Islet of Langerhans (tissue), 1 donor: ENCODE data around the gene DACT1.

Experiments used
- FAIRE-seq: peaks from one replicate; lab custom pipeline; 2011; peaks lifted over from hg19 to GRCh38; lab: Jason Lieb, UNC

Gene DACT1

DNA sequence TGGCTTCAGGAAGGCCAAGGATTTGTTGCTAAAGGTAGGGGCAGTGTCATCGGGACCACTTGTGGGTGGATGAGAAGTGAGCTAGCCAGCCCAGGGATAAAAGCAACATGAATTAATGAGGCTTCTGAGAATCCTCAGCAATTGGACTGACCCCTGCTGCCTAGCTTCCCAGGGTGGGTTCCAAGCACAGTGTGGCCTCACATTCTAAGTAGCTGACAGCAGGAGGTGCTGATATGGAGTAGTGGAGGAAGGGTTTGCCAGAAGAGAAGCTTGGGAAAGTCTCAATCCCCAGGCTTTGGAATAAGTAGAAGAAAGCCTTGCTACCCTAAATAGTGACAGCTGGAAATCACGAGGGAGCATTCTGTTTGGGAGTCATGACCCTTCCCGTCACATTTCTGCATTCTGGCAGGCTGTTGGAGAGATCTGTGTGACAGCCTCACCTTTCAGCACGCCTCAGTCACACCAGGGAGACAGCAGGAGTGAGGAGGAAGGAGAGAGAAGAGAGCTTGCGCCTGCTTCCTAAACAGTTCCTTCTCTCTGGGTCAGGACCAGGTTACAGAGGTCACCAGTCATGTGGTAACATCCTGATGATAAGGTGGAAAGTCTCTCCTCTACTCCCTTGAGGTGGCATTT, 31.2 kb downstream of the DACT1 start:
- no peak for FAIRE-seq

DNA sequence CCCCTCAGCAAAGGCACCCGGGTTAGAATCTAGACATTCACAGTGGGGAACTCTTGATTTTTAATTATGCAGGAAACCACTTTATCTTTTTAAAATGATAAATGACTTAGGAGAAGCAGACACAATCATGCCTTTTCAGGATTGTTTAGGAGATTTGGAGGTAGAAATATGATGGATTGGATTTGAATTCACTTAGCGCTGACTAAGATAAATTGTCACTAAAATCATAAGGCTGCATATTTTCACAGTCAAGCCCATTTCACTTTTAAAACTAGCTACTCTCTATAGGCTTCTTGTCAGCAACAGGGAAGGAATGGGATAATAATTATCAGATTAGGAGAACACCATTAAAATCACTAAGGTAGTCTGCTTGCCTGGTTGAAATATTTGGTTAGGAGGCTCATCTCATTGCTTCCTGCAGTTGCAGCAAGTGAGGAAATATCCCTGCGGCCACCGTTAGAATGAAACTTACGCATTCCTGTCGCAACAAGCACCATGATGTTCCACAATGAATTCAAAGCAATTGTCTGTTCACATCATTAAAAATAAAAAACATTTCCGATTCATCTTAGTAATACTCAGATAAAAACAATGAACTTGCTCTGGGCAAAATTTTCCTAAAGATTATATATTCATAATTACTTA, 31.9 kb downstream of the DACT1 start:
- FAIRE-seq = no peak

DNA sequence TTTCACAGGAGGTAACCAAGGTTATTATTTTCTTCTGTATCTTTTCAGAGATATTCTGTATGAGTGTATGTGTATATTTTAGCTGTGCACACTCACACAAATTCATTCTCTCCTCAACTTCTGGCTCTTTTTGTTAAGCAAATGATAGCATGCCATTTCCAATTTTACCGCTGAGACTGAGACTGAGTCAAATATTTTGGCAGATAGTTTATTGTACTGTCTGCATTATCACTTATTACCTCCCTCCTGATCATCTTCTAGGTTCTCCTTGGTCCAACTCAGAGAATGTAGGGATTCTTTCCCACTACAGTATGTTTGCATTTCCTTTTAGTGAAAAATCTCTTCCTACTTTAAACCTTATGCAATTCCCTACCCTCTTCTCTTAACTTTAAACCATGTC, 33.3 kb downstream of the DACT1 start:
- FAIRE-seq = no peak

DNA sequence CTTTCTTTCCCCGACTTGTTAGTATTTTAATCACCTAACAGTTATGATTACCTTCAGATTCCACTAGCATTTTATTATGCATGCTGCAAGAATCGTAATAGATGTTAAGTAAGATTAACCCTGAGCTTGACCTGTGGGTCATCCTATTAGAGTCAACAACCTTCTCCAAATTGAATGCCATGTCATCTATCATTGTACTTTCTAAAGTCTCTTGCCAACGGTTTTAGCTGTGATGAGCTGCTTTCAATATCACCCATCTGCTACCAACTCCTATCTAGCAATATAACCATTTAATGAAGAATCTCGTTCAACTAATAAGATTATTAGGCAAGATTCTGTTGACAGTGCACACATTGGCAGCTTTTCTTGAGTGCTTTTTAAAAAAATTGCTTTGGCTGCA, 33.7 kb downstream of the DACT1 start:
- FAIRE-seq = no peak

DNA sequence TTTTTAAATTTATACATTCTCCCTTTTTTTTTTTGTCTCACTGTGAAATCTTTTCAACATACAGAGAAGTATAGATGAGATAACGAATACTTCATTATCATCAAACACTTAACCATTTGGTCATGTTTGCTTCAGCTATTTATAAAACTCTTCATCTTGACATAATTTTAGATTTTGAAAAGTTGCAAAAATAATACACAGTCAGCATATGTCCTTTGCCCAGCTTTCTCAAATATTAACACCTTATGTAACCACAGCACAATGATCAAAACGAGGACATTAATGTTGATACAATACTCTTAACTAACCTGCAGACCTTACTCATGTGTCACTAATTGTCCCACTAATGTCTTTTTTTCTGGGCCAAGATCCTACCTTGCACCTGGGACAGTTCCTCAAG, 36.0 kb downstream of the DACT1 start:
- FAIRE-seq = peak; percentile 76

DNA sequence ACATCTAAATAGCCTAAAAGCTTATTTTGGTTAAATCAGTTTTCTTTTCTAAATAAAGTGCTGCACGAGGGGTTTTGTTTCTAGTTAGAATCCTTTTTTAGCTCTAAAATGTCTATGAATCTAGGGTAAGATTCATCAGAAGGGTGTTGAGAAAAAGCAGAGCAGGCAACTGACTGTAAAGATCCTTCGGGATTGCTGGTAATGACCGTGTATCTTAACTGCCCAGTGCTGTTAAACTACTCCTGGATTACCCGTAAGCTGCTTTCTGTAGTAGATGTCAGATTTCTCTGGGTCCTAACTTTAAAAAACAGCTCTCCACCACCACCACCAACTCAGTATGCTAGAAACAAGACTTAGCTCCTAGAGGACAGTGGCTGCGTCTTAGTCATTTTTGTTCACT, 39.2 kb downstream of the DACT1 start:
- no peak for FAIRE-seq

DNA sequence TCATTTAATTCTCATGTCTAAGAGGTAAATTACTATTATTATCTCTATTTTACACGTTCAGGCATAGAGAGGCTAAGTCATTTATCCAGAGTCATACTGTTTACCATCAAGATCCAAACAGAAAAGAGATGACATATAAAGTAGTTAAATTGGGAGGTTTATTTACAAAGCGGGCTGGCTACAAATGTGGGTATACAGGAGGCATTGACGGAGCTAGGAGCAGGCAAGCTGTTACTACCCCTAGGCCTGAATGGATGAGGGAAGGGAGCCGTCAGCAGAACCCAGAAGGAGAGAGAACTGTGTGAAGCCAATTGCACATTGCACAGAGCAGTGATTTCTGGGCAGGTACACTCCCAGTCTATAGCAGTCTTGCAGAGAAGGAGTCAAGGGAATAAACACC, 39.8 kb downstream of the DACT1 start:
- FAIRE-seq = peak; percentile 30

DNA sequence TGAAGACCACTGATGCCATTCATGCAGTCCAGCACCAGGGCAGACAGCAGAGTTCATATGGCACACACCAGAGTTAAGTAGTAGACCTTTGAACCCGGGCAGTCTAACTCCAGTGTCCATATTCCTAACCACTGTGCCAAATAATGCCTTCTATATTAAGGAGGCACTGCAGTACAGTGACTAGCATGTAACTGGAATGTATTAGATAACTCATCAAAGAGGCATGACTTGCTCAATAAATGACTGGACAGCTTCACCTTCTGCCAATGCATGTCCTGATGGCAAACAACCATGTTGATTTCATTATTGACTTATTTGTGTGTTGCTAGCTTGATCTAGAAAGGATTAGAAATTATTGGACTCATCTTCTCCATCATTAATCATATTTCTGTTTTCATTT, 40.2 kb downstream of the DACT1 start:
- no peak for FAIRE-seq

DNA sequence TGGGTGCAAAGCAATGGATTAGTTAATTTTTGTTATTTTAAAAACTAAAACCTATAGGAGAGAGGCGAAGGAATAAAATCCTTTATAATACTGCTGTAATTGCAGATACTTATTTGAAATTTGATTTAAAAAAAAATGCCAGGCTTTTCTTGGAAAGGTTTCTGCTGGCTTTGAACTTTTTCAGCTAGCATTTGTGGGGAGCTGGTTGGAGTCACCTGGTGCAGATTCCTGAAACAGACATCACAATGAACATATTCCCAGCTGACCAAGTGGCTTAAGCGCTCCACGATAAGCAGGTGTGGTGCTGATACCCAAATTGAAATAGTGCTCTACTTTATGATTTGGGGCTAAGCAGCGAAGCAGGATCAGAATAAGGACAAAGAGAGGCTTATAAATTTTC, 42.9 kb downstream of the DACT1 start:
- FAIRE-seq = no peak

DNA sequence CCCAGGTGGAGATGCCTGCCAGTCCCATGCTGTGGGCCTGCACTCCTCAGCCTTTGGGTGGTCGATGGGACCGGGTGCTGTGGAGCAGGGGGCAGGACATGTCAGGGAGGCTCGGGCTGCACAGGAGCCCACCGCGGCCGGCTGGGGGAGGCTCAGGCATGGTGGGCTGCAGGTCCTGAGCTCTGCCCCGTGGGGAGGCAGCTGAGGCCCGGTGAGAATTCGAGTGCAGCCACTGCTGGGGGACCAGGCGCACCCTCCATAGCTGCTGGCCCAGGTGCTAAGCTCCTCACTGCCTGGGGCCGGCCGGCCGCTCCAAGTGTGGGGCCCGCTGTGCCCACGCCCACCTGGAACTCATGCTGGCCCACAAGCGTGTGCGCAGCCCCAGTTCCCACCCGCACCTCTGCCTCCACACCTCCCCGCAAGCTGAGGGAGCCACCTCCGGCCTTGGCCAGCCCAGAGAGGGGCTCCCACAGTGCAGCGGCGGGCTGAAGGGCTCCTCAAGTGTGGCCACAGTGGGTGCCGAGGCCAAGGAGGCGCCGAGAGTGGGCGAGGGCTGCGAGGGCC, 49.6 kb downstream of the DACT1 start:
- FAIRE-seq = no peak

DNA sequence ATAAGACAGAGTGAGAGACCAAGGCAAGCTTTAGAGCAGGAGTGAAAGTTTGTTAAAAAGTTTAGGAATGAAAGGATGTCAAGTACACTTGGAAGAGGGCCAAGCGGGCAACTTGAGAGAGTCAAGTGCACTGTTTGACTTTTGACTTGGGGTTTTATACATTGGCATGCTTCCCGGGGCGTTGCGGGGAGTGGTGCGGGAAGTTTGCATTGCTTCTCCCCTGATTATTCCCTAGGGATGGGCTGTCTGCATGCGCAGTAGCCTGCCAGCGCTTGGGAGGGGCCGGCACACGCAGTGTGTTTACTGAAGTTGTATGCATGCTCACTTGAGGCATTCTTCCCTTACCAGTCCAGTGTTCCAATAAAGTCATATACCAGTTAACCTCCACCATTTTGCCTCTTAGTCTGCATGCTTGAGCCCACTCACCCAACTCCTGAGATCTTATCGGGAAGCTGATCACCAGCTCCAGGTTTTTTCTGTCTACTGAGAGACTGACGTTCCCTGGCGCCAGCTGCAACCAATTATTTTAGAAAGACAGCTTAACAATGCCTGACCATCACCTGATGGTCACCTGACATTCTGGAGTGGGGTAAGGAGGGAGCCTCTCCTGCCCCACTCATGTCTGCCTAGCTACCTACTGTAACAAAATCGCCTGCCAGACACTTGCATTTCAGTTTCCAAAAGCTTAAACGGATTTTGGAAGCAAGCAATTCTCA, 53.2 kb downstream of the DACT1 start:
- no peak for FAIRE-seq

DNA sequence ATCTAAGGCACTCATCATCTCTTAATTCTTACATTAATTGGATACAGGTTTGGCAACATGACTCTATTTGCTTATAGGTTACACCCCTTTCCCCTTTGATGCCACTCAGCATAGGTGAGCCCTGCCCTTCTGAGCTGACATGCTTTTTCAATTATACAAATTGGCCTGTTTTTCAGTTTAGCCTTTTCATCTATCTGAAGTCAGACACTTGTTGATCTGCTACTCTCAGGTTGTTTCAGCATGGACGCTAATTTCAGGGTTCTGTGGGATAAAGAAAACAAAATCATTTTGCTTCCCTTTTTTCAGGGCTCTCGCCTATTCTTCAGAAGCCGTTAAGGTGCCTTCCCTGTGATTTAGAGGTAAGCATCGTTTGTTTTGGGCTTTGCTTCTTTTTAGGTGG, 55.3 kb downstream of the DACT1 start:
- no peak for FAIRE-seq

DNA sequence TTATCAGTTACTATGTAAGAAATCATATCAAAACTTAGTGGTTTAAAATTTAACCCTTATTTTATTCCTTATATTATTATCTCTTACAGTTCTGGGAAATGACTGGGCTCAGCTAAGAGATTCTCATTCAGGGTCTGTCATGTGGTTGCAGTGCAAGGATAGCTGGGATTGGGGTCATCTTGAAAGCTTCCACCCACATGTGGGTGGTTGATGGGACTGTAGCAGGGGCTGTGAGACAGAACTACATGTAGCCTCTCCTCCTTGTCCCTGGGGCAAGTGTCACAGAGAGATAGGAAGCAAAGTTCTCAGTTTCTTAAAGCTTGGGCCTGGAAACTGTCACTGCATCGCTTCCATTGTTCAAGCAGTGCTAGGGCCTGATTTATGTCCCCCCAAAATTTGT, 57.8 kb downstream of the DACT1 start:
- no peak for FAIRE-seq

DNA sequence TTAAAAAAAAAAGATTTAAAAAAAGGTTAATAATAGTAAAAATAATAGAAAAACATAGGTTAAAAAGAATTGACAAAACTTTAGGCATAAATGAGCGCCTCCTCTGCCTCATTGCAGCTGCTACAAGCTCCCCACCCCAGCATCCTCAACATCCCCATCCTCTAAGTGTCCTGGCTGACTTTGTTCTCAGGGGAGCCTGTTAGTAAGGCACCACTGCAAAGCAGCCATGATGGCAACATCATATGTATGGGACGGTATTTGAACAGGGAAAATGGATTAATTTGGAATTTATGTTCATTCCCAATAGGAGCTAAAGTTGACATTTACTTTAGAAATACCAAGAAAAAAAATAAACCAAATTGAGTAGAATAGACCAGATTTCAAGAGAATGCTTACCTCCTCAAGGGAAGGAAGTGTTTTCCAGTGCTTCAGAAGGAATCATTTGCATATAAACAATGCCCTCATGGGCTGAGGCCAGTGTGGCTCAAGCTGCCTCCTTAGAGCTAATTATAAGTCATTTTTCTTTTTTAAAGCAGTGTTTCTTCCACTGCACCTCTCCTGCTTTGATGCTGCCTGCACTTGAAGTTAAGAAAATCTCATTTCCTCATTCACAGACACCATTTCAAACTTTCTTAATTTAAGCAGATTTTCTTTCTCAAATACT, 59.6 kb downstream of the DACT1 start:
- no peak for FAIRE-seq
